RWPE2 (cell line): Measurements from ENCODE around the gene PRDM16.
A peak's percentile ranks its signal among the peaks of the same experiment; 100 is the strongest.

Experiments
- ATAC-seq: fragments of 200-7000 bp; cut with Tn5 transposase; 3 replicates; pipeline ENCODE4 v1.9.1; 2021; ENCODE audit warnings: low read depth
- DNase-seq: peaks from one replicate; pipeline ENCODE4 v3.0.0-alpha.2; 2020; ENCODE audit warnings: low spot score
- H3K27ac ChIP-seq: fragments of 450-650 bp; 2 replicates; pipeline ENCODE4 v1.5.1; 2017; ENCODE audit warnings: mild to moderate bottlenecking; ENCODE audit not compliant: poor library complexity, severe bottlenecking
- H3K27me3 ChIP-seq: fragments of 250-450 bp; sonication (Bioruptor Pico); 2 replicates; pipeline ENCODE4 v1.5.1; 2021; ENCODE audit warnings: mild to moderate bottlenecking, moderate library complexity; ENCODE audit not compliant: insufficient read depth, poor library complexity, severe bottlenecking
- H3K36me3 ChIP-seq: fragments of 250-450 bp; sonication (Bioruptor Pico); 2 replicates; pipeline ENCODE4 v1.5.1; 2020; ENCODE audit warnings: low read depth, mild to moderate bottlenecking, moderate library complexity
- H3K4me1 ChIP-seq: fragments of 250-450 bp; sonication (Bioruptor Pico); 2 replicates; pipeline ENCODE4 v1.5.1; 2021; ENCODE audit warnings: mild to moderate bottlenecking, moderate library complexity; ENCODE audit not compliant: insufficient read depth, poor library complexity, severe bottlenecking
- H3K4me3 ChIP-seq: fragments of 250-450 bp; sonication (Bioruptor Pico); 2 replicates; pipeline ENCODE4 v1.5.1; 2021; ENCODE audit warnings: mild to moderate bottlenecking, moderate library complexity; ENCODE audit not compliant: severe bottlenecking
- H3K9me3 ChIP-seq: fragments of 250-450 bp; sonication (Bioruptor Pico); 2 replicates; pipeline ENCODE4 v1.5.1; 2021; ENCODE audit warnings: mild to moderate bottlenecking, moderate library complexity; ENCODE audit not compliant: severe bottlenecking
- TF ChIP-seq, protein P1 (sequence below): fragments of 450-650 bp; IDR thresholded peaks from one replicate; pipeline ENCODE4 v1.5.1; 2017; ENCODE audit warnings: mild to moderate bottlenecking, moderate library complexity; ENCODE audit not compliant: poor library complexity, severe bottlenecking

PRDM16 gene

DNA sequence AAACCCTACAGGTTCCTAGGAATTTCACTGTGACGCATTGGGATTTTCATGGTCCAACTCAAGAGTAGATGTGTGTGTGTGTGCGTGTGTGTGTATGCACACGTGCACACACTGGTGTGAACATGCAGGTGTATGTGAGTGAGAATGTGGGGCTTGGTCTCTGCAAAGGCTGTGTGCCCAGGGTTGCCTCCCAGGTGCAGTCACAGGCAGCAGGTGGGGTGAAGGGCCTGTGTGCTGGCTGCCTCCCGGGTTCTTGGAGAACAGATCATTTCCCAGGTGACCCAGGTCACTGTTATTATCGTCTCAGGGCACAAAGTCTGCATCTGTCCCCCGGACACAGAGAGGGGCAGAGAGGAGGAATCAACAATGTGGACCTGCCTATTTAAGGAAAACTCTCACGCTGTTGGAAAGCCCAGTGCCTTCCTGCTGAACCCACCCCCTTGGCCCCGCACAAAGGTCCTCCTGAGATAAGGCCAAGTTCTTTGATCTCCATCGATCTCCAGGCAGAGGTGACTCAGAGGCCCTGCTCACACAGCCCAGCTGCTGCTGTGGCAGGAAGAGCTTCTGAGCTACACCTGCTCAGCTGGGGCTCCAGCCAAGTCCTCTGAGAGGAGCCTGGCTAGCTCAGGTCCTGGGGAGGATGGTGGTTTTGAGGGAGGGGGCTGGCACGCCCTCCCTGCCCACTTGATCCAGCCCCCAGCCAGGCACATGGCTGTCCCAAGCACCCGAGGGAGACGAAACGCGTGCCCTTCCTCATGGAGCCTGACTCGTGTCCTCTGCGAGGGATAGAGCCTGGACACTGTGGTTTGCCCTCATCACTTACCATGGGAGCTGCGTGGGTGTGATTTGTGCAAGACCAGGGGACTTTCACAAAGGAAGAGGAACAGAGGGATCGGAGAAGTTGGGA, 251.5 kb downstream of the PRDM16 start:
- no peak overlapping the region for H3K27ac ChIP-seq
- DNase-seq: no peak
- ATAC-seq: no peak
- no peaks in the 10 kb centered on the region for H3K9me3 ChIP-seq
- H3K4me3 ChIP-seq: no peak overlapping the region
- H3K36me3 ChIP-seq: no peaks in the 10 kb centered on the region
- H3K4me1 ChIP-seq: no peaks in the 10 kb centered on the region
- TF ChIP-seq, protein P1, sequence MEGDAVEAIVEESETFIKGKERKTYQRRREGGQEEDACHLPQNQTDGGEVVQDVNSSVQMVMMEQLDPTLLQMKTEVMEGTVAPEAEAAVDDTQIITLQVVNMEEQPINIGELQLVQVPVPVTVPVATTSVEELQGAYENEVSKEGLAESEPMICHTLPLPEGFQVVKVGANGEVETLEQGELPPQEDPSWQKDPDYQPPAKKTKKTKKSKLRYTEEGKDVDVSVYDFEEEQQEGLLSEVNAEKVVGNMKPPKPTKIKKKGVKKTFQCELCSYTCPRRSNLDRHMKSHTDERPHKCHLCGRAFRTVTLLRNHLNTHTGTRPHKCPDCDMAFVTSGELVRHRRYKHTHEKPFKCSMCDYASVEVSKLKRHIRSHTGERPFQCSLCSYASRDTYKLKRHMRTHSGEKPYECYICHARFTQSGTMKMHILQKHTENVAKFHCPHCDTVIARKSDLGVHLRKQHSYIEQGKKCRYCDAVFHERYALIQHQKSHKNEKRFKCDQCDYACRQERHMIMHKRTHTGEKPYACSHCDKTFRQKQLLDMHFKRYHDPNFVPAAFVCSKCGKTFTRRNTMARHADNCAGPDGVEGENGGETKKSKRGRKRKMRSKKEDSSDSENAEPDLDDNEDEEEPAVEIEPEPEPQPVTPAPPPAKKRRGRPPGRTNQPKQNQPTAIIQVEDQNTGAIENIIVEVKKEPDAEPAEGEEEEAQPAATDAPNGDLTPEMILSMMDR: peak; percentile 54
- peaks cover 17% of the 10 kb centered on the region for H3K27me3 ChIP-seq

DNA sequence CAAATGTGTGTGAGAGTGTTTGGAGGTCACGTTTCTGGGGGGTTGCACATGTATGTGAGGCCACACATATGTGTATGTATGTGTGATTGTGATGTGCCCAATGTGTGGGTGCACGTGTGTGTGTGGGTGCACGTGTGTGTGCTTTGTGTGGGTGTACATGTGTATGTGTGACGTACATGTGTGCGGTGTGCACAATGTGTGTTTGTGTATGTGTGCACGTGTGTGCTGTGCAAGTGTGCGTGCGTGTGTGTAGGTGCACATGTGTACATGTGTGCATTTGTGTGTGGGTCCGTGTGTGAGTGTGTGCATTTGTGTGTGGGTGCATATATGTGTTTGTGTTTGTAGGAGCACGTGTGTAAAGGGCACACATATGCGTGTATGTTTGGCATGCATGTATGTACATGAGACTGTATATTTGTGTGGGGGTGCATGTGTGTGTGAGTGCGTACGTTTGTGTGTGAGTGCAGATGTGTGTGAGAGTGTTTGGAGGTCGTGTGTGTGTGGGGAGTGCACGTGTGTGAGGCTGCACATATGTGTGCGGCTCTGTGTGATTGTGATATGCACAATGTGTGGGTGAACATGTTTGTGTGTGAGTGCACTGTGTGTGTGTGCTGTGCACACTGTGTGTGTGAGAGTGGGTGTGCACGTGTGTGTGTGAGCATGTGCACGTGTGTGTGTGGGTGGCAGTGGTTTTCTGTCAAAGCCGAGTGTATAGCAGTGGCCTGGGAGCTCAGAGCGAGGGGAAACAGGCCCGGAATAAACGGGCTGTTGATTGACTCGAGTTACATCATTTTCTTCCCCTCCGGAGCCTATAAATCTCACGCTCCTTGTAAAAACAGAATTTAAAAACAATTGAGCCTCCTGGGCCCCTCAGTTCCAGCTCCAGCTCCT, 252.8 kb downstream of the PRDM16 start:
- Histone ChIP-seq H3K4me1 (no peaks in the 10 kb centered on the region), H3K9me3 (no peaks in the 10 kb centered on the region), H3K4me3 (no peak overlapping the region), H3K27me3 (peaks cover 15% of the 10 kb centered on the region), H3K36me3 (no peaks in the 10 kb centered on the region), H3K27ac (no peak overlapping the region)
- DNase-seq (no peak), ATAC-seq (no peak)
- TF ChIP-seq, protein P1: no peak

DNA sequence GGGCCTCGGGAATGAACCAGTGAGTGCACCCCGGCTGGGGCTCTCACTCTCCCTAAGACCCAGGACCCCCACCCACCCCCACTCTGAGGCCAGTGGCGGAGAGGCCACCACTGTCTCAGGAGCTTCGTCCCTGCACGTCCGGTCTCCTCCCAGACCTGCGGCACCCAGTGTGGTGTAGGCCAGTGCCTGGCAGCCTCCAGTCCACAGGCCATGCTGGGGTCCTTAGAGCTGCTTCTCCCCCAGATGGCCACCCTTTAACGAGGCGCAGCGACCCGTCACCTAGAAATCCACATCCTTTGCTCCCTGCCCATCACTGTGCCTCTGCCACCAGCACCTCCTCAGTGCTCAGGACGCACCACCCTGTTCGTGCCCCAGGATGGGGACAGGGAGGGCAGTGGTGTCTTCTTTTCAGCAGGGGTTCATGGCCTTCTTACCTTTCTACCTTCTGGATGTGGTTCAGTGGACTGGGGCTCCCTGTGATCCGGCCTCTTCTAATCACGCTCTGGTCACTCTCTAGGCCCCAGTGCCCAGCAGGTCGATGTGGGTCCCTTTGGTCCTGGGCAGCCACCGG, 253.5 kb downstream of the PRDM16 start:
- peaks cover 15% of the 10 kb centered on the region for H3K27me3 ChIP-seq
- H3K9me3 ChIP-seq: no peaks in the 10 kb centered on the region
- TF ChIP-seq, protein P1: no peak
- ATAC-seq: no peak
- H3K4me1 ChIP-seq: no peaks in the 10 kb centered on the region
- no peak overlapping the region for H3K27ac ChIP-seq
- no peak overlapping the region for H3K4me3 ChIP-seq
- DNase-seq: no peak
- H3K36me3 ChIP-seq: no peaks in the 10 kb centered on the region

DNA sequence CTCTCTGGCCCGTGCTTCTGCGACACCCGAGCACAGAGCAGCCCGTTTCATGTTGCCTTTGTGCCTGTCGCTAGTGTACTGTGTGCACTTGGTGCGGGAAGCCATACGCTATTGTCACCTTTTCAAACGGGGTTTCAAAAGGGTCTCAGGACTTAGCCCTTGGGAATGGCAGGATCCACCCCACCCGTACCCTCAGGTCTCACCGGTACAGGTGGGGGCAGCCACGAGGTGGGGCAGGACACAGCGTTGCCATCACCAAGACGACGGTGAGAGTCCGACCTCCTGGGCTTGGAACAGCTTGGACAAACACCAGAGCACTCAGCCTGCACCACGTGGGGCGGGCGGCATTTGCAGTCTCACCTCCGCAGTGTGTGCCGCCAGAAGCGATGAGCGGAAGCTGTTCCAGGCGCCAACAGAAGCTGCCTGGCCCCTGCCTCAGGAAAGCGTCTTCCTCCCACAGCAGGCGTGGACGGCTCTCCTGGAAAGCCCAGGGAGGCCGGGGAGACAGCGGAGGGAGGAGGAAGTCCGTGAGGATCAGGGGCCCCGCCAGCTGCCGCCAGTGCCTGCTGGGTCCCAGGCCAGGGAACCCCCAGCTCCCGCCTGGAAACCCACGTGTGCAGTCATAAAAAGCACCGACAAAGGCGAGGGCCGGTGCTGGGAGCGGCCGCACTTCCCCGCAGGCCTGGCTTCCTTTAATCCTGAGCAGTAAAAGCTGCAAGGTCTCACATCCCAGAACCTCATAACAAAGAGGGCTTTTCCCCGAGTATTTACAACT, 254.2 kb downstream of the PRDM16 start:
- Histone ChIP-seq H3K4me3 (no peak overlapping the region), H3K9me3 (no peaks in the 10 kb centered on the region), H3K27me3 (peaks cover 15% of the 10 kb centered on the region), H3K4me1 (no peaks in the 10 kb centered on the region), H3K27ac (no peak overlapping the region), H3K36me3 (no peaks in the 10 kb centered on the region)
- DNase-seq (no peak), ATAC-seq (no peak)
- TF ChIP-seq, protein P1: no peak
